Spleen (tissue), 11 donors: Measurements from ENCODE around the gene SGPP1. TPM values are rescaled to one million over a fixed set of nuclear protein-coding genes. Genes with fewer than 3 reads are reported as not detected.

Experiments used
- DNase-seq: peaks from one replicate; pipeline ENCODE4 v3.0.0-alpha.2; 2020
- H3K27ac ChIP-seq, 8 donors: fragments of 200-600 bp; sonication (generic) in 7 of 8; 1 replicate in 4 of 8; 2 replicates in 4 of 8; pipeline versions ENCODE4 v1.5.0 to v1.8.0; 2016 to 2021; ENCODE audit warnings: inconsistent platforms in 4 of 8, mild to moderate bottlenecking in 4 of 8, moderate library complexity in 1 of 8
- H3K27me3 ChIP-seq, 7 donors: fragments of 200-600 bp; sonication (generic) in 6 of 7; replicated peaks in 1 of 7; 1 replicate in 4 of 7; 2 replicates in 3 of 7; pipeline versions ENCODE4 v1.5.0 to v1.8.0; 2016 to 2021; ENCODE audit warnings: inconsistent platforms in 3 of 7, mild to moderate bottlenecking in 1 of 7
- H3K36me3 ChIP-seq, 6 donors: fragments of 200-600 bp; sonication (generic) in 5 of 6; 1 replicate in 4 of 6; 2 replicates in 2 of 6; pipeline versions ENCODE4 v1.5.0 to v1.8.0; 2016 to 2021; ENCODE audit warnings: inconsistent platforms in 2 of 6
- H3K4me1 ChIP-seq, 6 donors: fragments of 200-600 bp; sonication (generic) in 5 of 6; 1 replicate in 3 of 6; 2 replicates in 3 of 6; pipeline versions ENCODE4 v1.5.0 to v1.8.0; 2016 to 2021; ENCODE audit warnings: inconsistent platforms in 3 of 6
- H3K4me3 ChIP-seq, 8 donors: fragments of 200-600 bp; sonication (generic) in 7 of 8; 1 replicate in 4 of 8; 2 replicates in 4 of 8; pipeline versions ENCODE4 v1.5.0 to v1.8.0; 2016 to 2021; ENCODE audit warnings: inconsistent platforms in 4 of 8, mild to moderate bottlenecking in 4 of 8, moderate library complexity in 2 of 8
- H3K9me3 ChIP-seq, 8 donors: fragments of 200-600 bp; sonication (generic) in 7 of 8; 1 replicate in 4 of 8; 2 replicates in 4 of 8; pipeline versions ENCODE4 v1.5.0 to v1.8.0; 2016 to 2021; ENCODE audit warnings: inconsistent platforms in 4 of 8
- POLR2A ChIP-seq, 3 donors: fragments of 450-650 bp; IDR thresholded peaks; one replicate each; pipeline ENCODE4 v1.5.1; 2017; ENCODE audit warnings: antibody characterized with exemption in 3 of 3, mild to moderate bottlenecking in 1 of 3
- POLR2AphosphoS5 ChIP-seq, 3 donors: sonication (generic); formaldehyde crosslinking; IDR thresholded peaks; one replicate each; pipeline ENCODE4 v1.5.1; 2017; ENCODE audit warnings: antibody characterized with exemption in 3 of 3
- WGBS, 5 donors: extraction: QIAGEN DNeasy Blood & Tissue Kit in 3 of 5; methylation state at CpG; one replicate each; pipeline versions ENCODE4 v1.1.5 to v1.1.7; 2013 to 2018; 5-methylcytosine and 5-hydroxymethylcytosine counted together
- intact Hi-C: fragments of 100-400 bp; cut with DNase I; formaldehyde crosslinking; loops from one replicate; pipeline ENCODE4 v1.15.0; 2023; ENCODE audit warnings: low total_unique reads
- polyA plus RNA-seq, 3 donors: library from polyadenylated mRNA; stranded (reverse); fragments of 200-250 nt; gene quantifications; one replicate each; pipeline ENCODE4 v1.2.1, GENCODE V29; 2013
- total RNA-seq, 7 donors: library from RNA; depleted of rRNA in 3 of 7; stranded (reverse); fragments of >200 nt in 3 of 7; fragmentation: NEBNext Ultra II Directional in 4 of 7; extraction: Animal tissue kit (Norgen Biotek cat#: 25700) in 4 of 7; gene quantifications; one replicate each; pipeline versions ENCODE4 v1.1.0 to v1.2.1, GENCODE V29; 2016 to 2021
- TF ChIP-seq, protein P1 (sequence below), 11 experiments: fragments of 200-600 bp in 7 of 11; fragments of 450-650 bp in 4 of 11; sonication (generic) in 4 of 11; IDR thresholded peaks in 8 of 11; conservative IDR thresholded peaks in 3 of 11; 1 replicate in 7 of 11; 2 replicates in 4 of 11; pipeline versions ENCODE4 v1.4.0 to v1.8.0; 2016 to 2021; ENCODE audit warnings: antibody characterized with exemption in 11 of 11, inconsistent platforms in 4 of 11, mild to moderate bottlenecking in 1 of 11
- donor health status: healthy with polysubstance abuse.
- donor health status: DM: no; HTN: no; CAD: no; lungs with moderate emphysema.
- donor health status: DM: no; HTN: no; CAD: no.
- donor health status: Bipolar disorder and iron deficiency.
- donor health status: healthy.
- donor health status: DM: no; HTN: no; CAD: no.
- donor health status: DM: yes; HTN: yes; CAD: no.

SGPP1 gene
- total and polyA plus RNA-seq, 10 donors, result 18.5 to 36.1 (median 27.4) TPM

DNA sequence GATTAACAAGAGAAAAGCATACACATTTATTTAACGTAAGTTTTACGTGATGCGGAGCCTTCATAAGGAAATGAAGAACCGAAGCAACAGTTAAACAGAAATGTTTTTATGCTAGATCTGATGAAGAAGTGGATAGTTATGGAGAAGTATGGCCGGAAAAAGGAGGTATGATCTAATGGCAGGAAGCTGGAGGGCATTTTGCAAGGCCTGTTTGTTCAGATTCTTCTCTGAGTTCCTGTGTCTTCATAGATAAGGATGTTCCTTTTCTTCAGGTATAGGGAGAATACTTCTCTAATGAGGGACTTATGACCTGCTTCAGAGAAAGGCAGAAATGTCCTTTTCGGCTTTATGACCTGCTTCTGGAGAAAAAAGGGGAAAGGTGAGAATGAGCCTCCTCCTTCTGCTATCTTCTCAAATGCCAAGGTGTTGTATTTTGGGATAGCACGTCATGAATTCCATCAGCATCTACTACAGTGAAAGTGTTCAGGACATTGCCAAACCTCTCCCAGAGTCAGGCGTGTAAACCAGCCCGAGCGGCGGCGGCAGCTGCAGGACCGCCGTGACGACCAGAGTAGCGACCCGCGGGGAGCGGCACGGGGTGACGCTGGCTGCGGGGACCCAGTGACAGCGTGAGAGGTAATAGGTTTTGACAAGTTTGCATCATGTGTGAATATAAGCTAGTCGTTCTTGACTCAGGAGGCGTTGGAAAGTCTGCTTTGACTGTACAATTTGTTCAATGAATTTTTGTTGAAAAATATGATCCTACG, 33.7 kb upstream of the SGPP1 start:
- peak overlapping the region in 4 of 8 donors; percentile 3 to 44 (median 7) for H3K4me3 ChIP-seq
- peaks cover 0 to 33% (median 17%) of the 10 kb centered on the region in 6 donors for H3K4me1 ChIP-seq
- peak; percentile 79 for DNase-seq
- intact Hi-C loops, result loop anchor here (10.0 kb wide), 2 partner anchors 127 to 367 kb away; no protein-coding TSS in a partner anchor
- WGBS, 5 donors, result 65 to 88% (median 71%) methylated on average over 25 to 26 of the region's 26 CpGs
- no peaks in the 10 kb centered on the region for H3K9me3 ChIP-seq
- no peak for TF ChIP-seq POLR2A (IDR thresholded peaks at IDR 0.05)
- peak in 1 of 3 donors; percentile 34 for TF ChIP-seq POLR2AphosphoS5 (IDR thresholded peaks at IDR 0.05)
- no peaks in the 10 kb centered on the region for H3K36me3 ChIP-seq
- H3K27me3 ChIP-seq, result no peaks in the 10 kb centered on the region
- H3K27ac ChIP-seq, result peak overlapping the region in 6 of 8 donors; percentile 18 to 85 (median 66)

DNA sequence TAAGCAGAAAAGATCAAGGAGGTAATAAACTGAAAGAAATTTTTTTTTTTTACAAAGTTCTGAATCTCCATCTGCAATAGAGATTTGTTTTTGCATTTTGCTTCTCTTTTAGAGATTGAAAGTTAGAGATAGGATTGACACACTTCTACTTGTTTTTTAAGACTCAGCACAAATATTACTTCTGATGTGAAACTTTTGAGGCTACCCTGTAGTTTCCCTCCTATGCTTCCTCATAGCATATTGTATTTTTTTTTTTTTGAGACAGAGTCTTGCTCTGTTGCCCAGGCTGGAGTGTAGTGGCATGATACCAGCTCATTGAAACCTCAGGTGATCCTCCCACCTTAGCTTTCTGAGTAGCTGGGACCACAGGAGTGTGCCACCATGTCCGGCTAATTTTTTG, 32.1 kb upstream of the SGPP1 start:
- peaks cover 0 to 33% (median 17%) of the 10 kb centered on the region in 6 donors for H3K4me1 ChIP-seq
- intact Hi-C loops, result loop anchor here (10.0 kb wide), 2 partner anchors 125 to 365 kb away; no protein-coding TSS in a partner anchor
- no peak for DNase-seq
- no peaks in the 10 kb centered on the region for H3K9me3 ChIP-seq
- TF ChIP-seq, protein P1, sequence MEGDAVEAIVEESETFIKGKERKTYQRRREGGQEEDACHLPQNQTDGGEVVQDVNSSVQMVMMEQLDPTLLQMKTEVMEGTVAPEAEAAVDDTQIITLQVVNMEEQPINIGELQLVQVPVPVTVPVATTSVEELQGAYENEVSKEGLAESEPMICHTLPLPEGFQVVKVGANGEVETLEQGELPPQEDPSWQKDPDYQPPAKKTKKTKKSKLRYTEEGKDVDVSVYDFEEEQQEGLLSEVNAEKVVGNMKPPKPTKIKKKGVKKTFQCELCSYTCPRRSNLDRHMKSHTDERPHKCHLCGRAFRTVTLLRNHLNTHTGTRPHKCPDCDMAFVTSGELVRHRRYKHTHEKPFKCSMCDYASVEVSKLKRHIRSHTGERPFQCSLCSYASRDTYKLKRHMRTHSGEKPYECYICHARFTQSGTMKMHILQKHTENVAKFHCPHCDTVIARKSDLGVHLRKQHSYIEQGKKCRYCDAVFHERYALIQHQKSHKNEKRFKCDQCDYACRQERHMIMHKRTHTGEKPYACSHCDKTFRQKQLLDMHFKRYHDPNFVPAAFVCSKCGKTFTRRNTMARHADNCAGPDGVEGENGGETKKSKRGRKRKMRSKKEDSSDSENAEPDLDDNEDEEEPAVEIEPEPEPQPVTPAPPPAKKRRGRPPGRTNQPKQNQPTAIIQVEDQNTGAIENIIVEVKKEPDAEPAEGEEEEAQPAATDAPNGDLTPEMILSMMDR (IDR thresholded peaks at IDR 0.05 in 8 of 11, conservative IDR thresholded peaks at IDR 0.05 in 3 of 11), result no peak
- H3K36me3 ChIP-seq, result no peaks in the 10 kb centered on the region
- peak overlapping the region; percentile 11 to 85 (median 76) for H3K27ac ChIP-seq
- 82 to 100% (median 95%) methylated on average over 1 of the region's 1 CpG for WGBS, 5 donors
- H3K27me3 ChIP-seq, result no peaks in the 10 kb centered on the region
- H3K4me3 ChIP-seq, result no peak overlapping the region

DNA sequence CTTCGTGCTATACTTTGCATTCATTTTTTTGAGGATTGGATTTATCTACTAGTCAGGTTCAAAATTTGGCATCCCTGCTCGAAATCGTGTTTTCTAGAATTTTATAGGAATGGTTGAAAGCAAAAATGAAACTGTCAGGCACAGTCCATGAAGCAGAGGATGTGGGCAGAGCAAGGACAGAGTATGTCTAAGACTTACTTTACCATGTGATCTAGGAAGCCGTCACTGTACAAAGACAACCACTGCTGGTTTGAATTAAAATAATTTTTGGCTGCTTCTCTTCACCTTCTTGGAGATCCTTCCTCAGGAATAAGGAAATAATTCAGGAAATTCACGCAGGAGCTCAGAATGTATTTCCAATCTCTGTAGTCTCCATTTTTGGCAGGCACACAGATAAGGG, 31.6 kb upstream of the SGPP1 start:
- Histone ChIP-seq H3K27ac (peak overlapping the region in 7 of 8 donors; percentile 58 to 85 (median 77)), H3K36me3 (no peaks in the 10 kb centered on the region), H3K4me1 (peaks cover 0 to 33% (median 17%) of the 10 kb centered on the region in 6 donors), H3K4me3 (peak overlapping the region in 4 of 8 donors; percentile 6 to 56 (median 20)), H3K27me3 (no peaks in the 10 kb centered on the region), H3K9me3 (no peaks in the 10 kb centered on the region)
- intact Hi-C loops, result no loop called here
- WGBS, 5 donors, result 15 to 21% (median 18%) methylated on average over 5 of the region's 5 CpGs
- DNase-seq, result no peak
- TF ChIP-seq, protein P1 (IDR thresholded peaks at IDR 0.05 in 8 of 11, conservative IDR thresholded peaks at IDR 0.05 in 3 of 11), result peak in 1 of 11 experiments; percentile 15
- no peak for TF ChIP-seq POLR2AphosphoS5 (IDR thresholded peaks at IDR 0.05)

DNA sequence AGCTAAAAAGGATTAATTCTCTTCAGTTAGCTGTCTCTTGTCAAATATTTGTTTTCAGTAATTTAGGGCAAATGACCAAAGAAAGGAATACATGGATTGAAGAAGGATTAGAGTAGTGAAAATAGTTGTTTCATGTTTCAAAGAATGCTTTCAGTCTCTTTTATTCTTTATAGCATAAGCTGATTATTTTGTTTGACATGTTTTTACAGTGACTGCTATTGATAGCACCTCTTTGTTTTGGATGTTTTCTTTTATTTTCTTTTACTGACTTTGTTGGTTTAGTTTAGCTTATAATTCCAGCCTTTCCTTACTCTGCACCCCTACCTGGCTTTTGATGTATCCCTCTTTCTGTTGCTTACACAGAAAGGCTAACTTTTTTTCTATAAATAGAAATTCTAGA, 29.3 kb upstream of the SGPP1 start:
- Histone ChIP-seq H3K4me1 (peaks cover 0 to 33% (median 17%) of the 10 kb centered on the region in 6 donors), H3K36me3 (no peaks in the 10 kb centered on the region), H3K4me3 (no peak overlapping the region), H3K27ac (no peak overlapping the region), H3K27me3 (no peaks in the 10 kb centered on the region), H3K9me3 (no peaks in the 10 kb centered on the region)
- TF ChIP-seq POLR2A (IDR thresholded peaks at IDR 0.05) (no peak), POLR2AphosphoS5 (IDR thresholded peaks at IDR 0.05) (no peak)
- TF ChIP-seq, protein P1 (IDR thresholded peaks at IDR 0.05 in 8 of 11, conservative IDR thresholded peaks at IDR 0.05 in 3 of 11), result no peak
- DNase-seq, result no peak
- intact Hi-C loops, result no loop called here
